Measurements from ENCODE around the gene CNTNAP5.

The CNTNAP5 gene

DNA sequence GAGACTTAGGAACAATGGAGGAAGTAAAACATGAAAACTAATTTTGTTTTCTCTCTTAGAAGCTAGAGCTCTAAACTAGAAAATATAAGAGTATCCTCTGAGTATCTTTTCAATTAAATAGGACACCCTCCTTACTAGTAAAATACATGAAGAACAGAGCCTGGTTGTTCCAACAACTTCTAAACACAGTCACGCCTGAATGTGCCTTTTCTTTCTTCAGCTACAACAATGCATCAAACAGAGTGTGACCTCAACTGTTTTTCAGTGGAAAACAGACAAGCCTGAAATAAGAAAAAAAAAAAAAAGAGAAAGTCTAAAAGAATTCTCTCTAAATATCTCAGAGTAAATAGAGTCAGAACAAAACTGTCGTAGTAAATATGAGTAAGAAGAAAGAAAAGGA lies 928.8 kb downstream of the CNTNAP5 start:
- no peak for DNase-seq

DNA sequence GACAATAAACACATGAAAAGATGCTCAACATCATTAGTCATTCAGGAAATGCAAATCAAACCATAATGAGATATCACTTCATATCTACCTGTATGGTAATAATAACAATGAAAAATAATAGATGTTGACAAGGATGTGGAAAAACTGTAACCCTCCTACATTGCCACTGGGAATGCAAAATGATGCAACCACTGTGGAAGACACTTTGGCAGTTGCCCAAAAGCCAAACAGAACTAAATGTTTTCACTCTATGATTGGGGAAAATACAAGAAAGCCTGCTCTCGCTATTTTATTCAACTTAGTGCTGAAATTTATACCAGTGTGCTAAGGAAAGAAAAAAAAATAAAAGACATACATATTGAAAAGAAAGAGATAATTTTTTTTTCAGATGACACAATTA lies 934.5 kb downstream of the CNTNAP5 start:
- DNase-seq, result no peak

DNA sequence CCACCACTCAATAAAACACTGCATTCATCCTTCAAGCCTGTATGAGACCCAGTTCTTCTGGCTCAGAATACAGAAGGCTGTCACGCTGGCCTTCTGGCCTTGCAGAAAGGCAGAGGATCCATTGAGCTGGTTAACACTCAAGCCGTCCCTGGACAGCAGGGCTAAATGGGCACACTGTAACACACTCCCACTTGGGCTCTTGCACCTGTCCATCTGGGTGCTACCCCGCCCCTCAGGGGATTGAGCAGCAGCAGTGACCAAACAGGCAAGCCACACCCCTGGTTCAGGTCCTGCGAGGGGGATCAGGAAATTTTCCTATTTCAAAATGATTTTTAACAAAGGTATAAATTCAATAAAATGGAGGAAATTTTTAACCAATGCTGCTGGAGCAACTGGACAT lies 936.0 kb downstream of the CNTNAP5 start:
- DNase-seq, result no peak

All from activated CD4-positive, alpha-beta T cell treated with anti-CD3 and anti-CD28 coated beads, Interleukin-2, amount 50 U/mL, for 4 hours (primary cell).